Activated CD8-positive, alpha-beta memory T cell treated with anti-CD3 and anti-CD28 coated beads, Interleukin-2, amount 50 U/mL, for 24 hours (primary cell): Measurements from ENCODE around the gene MSH2.

Experiments used
- DNase-seq: peaks from one replicate; pipeline ENCODE4 v3.0.0-alpha.2; 2020; ENCODE audit errors: extremely low read depth

The MSH2 gene

DNA sequence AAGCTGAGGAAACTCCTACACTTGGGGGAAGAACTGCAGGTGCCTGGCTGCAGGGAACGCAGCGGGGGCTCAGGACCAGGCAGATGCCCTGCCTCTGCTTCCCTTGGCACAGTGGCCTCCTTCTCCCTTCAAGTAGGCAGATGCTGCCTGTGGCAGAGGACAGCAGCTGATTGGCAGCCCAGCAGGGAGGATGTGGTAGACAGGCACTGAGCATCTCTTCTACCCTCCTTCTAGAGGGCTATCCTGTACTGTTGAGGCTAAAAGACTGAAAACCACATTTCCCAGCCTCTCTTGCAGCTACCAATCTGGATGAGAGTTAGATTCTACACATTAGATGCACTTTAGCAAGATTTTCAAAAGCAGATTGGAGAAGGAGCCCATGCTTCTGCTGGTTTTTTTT, 105.7 kb downstream of the MSH2 start:
- no peak for DNase-seq

DNA sequence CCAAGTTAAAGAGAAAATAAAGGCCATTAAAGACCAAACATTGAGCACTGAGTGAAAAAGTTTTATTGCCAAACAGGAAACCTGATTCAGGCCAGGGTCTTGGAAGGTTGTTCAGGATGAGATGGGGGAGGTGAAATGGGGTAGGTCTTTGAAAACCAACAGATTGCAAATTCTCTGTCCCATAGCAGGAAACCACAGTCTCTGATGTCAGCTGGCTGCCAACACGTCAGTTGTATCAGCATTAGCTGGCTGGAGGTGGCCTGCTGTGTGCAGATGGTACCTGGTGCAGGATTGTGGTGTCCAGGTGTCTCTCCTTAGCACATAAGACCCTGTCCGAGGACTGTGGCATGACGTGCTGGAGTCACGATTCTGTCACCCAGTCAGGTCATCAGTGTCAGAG, 106.3 kb downstream of the MSH2 start:
- no peak for DNase-seq

DNA sequence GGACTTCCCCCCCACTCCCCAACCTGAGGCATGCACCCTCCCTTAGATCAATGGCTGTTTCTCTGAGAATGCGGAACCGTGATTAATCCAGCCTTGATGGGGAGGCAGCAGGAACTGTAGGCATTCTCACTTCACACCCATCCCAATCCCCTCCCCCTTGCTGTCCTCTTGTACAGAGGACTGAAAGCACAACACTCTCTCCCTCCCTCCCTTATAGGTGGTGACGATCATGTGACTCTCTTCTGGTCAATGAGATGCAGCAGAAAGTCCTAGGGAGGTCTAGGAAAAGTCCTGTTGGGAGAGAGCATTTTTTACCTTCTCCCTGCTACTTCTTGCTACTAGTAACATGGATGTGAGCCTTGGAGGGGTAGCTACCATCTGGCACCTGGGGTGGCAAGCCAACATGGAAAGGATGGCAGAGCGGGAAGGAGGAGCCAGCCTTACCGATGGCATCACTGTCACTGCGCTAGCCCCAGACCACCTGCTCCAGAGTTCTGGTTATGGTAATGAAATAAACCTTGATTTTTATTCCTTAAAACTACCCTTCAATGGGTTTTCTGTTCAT, 106.9 kb downstream of the MSH2 start:
- DNase-seq, result no peak

DNA sequence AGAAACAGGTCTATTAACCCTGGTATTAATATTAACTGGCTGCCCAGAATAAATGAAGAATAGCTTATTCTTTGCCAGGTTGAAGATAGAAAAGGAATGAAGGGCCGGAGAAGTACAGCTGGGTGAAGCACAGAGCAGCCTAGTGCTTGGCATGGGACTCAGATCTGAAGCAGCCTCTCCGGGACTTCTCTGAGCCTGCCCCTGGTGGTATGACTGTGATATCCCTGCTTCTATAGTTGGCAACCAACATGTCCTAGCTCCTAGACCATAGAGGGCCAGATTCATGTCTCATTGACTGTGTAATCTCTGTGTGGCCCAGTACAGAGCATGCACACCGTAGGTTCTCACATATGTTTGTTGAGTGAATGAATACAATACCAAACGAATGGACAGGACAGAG, 107.8 kb downstream of the MSH2 start:
- no peak for DNase-seq

DNA sequence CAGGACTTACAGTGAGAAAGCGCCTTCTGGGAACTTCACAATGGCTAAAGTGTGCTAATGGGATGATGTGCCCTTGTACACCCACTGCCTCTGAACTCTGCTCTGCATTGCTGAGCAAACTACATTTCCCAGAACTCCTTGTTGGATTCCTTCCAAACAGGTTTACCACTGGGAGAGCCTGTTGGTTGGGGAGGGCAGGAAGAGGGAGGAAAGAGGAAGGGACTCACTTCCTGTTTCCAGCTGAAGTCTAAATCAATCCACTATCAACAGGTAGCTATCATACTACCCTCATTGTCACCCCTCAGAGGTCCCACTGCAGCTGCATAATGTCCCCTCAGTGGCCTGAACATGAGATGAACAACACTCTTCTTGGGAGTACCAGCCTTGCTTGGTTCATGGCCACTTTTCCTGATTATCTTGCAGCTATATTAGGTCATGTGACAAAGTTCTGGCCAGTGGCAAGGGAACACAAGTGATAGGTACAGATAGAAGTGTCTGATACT, 109.7 kb downstream of the MSH2 start:
- DNase-seq, result no peak

DNA sequence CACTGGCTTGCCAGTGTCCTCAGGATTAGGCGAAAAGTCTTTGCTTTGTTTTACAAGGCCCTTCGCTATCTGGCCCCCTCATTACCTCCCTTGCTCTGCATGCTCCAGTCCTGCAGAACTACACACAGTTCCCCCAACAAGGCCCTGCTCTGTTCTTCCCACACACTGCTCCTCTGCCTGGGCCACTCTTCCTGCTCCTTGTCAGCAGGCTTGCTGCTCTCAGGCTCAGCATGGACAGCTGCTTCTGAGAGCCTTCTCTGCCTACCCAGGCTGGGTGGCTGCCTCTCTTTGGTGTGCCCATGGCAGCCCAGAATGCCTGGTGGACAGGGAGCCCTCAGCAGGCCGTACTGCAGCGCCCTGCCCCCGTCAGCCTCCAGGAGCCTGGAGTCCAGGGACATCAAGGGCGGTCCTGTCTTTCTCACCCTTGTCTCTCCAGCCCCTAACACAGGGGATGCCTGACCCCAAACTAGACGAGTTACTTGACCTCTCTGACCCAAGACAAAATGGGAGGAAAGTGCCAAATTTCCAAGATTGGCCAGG, 111.1 kb downstream of the MSH2 start:
- DNase-seq, result no peak

DNA sequence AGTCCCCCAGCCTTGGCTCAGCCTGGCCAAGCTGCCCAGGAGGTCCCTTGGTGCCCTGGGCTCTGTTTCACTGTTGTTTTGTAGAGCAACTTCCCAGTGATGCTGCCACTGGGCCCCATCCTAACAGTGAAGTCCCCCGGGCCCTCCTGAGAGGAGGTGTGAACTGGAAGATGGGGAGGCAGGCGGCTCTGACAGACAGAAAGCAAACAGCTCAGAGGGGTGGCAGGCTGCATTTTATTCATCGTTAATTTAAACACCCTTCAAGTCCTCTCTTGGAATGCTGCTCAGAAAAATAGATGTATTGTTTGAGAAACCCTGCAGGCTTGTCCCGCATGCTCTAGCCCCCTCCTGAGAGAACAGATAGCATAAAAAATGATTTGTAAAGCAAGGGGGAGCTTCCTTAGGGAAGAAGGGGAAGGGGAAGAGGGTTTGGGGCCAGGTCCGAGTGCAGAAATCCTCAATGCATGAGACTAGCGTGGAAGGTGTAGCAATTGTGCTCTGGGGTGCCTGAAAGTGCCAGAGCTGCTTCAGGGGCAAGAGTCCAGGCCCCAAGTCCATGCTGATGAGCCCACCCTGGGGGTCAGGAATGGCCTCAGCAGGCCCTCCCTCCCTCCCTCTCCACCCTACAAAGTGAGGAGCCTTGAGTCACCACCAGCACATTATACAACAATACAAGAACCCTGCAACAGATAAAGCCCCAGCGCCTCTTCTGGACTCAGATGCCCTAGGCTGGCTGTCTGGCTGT, 113.6 kb downstream of the MSH2 start:
- no peak for DNase-seq

DNA sequence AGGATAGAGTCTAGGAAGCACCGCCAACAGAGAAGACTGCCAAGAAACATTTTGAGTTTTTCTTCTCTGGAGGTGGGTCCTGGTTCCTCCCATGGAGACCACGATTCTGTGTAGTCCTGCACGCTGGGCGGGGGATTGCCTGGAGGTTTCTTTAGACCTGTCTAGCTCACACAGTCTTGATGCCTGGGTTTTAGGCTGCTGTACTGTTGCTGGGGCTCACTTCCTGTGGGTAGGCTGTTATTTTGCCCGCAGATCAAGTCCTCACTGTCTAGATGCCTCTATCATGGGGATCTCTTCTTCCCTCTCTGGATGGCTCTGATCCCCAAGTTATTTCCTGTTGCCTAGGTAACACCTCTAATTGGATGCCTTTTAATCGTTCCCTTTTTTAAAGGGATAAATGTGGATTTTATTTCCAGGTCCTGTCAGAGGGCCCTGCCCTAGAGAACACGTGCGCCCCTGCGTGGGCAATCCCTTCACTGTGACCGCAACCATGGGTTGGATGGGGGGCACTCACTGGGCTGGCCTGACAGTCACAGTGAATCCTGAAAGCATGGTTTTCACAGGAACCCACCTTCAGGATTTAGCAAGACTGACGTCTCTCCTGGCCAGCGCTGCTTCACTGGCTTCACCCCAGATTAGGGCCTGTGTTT, 115.7 kb downstream of the MSH2 start:
- DNase-seq, result no peak

DNA sequence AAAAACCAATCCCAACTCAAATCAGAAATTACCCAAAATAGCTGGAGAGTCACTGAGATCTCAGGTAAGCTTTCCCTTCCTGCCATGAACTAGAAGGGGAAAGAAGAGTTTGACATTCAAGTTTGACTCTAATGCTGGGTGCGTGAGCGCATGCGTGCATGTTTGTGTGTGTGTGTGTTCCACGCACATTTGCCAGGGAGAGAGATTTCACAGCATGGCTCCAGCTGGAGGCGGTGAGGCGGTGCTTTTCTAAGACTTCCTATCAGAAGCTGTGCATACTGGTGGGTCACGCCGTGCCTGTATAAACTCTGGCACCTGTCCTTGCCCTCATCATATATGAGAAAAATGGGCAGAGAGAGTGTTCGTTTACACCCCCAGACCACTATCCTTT, 116.2 kb downstream of the MSH2 start:
- DNase-seq, result no peak

DNA sequence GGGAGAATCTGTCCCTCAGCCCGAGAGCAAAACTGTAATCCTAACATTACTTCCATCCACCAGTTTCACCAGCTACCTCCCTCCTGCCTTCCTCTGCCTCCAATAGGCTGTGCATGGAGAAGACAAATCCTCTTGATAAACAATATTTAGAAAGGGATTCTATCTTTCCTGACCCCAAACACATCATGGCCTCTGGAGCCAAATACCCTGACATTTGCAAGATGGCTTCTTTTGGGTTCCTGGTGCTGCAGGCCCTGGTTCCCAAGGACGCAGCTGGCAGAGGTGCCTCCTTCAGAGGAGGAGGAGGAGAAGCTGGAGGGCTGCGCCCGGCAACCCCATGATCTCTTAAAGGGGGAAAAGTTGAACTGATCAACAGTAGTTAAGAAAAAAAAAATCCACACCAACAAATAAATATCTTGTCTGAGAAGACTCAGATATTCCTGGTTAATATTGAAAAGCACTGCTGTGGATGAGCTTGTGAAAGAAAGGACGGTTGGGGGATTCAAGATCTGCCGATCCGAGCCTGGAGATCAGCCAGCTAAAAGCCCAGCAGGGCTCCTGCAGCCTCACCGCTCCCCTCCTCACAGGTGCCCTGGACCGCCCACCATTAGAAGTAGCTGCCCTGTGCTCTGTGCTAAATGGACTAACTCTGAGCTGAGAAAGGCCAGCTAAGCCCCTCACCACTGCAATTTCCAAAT, 116.8 kb downstream of the MSH2 start:
- no peak for DNase-seq

DNA sequence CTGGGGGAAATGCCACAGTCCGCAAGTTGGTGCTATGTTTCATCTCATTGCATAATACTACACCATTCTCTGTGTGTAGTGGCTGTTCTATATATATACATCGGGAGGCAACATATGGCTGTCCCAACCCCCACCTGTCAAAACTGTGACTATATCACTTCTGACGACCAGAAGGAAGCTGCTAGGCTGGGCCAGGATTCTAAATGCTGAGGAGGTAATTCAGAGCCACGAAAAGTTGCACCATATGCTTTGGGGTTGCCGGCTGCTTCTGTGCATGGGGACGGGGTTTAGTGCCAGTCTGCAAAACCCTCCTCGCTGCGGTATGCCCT, 117.3 kb downstream of the MSH2 start:
- no peak for DNase-seq

DNA sequence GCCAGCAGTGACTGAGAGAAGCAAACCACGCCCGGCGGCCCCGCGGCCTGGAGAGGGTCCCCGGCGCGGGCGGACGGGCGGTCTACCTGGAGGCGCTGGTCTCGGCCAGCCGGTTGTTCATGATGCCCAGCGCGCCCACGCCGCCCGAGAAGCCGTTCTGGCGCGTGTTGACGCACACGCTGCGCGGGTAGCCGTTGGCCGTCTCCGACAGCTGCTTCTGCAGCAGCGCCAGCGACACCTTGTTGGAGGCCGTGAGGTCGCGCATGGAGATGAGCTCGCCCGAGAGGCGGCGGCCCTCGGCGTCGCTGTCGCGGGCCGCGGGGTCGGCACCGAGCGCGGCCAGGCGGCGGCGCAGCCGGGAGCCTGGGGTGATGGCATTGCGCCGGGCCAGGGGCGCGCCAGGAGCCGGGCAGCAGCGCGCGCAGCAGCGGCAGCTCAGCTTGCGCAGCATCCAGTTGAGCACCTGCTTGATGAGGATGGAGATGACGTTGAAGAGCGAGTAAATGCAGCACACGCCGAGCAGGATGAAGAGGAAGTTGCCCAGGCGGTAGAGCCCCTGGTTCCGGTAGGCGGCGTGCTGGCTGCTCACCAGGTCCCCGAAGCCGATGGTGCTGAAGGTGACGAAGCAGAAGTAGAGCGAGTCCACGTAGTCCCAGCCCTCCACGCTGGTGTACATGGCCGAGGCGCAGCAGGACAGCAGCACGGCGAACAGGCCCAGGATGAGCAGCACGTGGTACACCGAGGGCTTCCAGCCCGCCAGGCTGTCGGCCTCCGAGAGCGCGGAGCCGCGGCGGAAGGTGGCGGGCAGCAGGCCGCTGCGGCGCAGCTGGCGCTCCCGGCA, 118.1 kb downstream of the MSH2 start:
- DNase-seq, result peak; percentile 39

DNA sequence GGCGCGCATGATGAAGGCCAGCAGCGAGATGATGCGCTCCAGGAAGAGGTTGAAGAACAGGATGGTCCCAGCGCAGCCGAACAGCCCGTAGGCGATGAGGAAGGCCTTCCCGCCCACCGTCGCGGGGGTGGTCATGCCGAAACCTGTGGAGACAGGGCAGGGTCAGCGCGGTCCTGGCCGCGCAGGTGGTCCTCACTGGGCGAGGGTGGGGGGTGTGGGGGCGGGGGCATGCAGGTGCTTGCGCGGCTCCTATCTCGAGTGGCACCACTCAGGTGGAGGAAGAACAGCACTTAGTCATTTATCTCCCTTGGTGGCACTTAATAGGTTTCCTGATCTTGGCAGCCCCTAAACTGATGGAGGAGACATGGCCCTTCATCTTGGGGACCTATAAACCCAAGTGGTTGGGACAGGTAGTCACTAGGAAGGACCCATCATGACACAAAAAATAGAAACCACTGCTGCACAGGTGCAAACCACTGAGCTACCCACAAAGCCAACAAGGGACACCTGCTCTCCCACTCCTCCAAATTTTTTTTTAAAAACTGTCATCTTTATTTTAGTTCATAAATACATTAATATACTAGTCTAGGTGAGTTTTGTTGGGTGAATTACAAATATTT, 118.8 kb downstream of the MSH2 start:
- no peak for DNase-seq

DNA sequence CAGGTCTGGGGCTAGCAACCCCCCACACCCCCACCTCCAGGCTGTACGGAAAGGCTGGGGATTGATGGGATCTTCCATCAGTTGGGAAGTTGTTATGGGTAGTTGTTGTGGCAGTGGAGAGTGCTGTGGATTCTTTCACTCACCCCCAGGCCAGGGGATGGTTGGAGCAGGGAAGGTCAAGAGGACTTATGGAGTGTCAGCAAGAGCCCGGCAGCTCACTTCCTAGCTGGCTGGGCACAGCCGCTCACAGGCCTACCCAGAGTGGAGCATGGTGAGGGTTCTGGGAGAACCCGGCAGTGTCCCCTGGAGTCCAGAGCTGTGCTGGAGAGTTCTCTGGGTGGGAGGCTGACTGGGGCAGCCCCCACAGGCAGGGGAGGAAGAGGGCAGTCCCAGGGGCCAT, 122.2 kb downstream of the MSH2 start:
- DNase-seq, result no peak

DNA sequence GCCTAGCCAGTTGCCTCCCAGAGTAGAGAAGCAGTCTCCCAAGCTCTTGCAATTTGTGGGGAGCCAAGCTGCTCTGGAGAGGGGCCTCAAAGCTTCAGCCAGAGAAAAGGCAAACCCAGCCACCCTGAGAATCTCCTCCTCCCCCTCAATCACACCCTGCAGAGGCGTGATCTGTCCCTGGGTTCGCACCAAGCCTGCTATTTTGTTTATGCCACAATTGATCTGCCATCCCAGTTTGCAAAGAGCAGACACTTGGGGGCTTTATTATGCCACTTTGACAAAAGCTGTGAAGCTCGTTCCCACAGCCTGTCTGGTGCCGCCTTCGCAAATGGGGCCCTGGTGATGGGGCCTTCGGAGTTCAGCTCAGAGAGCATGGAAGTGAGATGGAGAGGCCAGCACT, 125.5 kb downstream of the MSH2 start:
- DNase-seq, result no peak

DNA sequence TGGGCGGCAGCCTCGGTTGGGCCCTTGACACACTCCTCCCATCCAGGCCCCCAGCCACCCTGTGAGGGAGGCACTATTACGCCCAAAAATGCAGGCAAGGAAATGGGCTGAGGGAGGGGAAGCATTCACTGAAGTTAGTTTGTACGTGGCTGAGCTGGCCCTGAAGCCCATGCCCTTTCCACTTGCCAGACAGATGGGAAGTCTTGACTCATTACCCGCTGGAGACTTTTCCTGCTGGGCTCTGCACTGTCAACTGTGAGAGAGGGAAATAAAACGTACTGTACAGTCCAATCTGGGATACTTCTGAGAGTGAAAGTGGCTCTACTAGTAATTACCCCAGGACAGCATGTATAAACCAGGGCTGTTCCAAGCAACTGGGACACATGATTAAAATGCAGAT, 125.9 kb downstream of the MSH2 start:
- no peak for DNase-seq

DNA sequence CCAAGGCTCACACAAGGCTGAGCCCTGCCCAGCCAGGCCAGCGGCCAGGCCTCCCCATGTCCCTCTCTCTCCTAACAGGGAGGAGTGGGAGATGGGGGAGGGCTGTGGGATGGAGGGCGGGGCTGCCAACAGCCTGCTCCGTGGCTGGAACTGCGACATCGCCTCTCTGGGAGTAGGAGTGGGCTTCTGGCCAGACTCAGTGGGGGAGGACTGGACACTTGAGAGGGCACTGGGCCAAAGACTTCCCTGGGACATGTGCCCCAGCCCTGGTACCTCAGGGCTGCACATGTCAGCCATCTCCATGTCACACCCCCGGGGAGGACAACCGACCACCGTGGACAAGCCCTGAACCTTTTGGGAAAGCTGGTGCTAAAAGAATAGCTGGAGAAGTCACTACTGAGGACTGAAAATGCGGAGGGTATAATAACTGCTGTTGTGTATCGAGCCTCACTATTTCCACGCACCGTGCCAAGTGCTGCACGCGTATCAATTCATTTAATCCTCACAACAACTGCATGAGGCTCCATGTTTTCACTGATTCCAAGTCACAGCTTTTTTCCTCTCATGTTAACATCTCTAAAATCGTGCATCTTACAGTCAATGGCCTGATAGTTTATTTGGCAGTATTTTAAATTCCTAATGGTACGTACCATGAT, 127.3 kb downstream of the MSH2 start:
- no peak for DNase-seq

DNA sequence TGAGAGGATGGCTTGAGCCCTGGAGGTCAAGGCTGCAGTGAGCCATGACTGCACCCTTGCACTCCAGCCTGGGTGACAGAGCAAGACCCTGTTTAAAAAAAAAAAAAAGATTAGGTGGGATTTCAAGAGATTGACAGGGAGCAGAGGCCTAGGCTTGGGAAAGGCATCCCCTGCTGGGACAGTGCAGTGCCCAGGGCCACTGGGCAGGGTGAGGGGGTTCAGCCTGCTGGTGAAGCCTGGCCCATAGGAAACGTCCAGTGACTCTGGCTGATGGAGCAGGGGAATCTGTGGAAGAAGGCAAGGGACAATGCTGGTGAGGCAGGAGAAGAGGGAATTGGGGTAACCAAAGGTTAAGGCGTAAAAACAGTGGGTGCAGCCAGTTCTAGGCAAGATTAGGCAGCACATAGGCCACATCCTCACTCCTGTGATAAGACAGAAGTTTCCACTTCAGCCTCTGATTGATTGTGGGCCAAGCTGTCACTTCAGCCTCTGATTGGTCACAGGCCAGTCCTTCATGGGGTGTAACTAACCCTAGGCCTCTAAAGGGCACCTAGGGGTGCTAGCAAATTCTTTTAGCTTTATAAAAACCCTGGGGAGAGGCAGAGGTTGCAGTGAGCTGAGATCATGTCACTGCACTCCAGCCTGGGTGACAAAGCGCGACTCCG, 128.6 kb downstream of the MSH2 start:
- no peak for DNase-seq
